HG03095 (cell line): ENCODE results near the gene EEF1AKMT3.

Experiments used
- ATAC-seq: cut with Tn5 transposase; IDR thresholded peaks from one replicate; pipeline ENCODE4 v1.9.1; 2021; ENCODE audit warnings: moderate library complexity; ENCODE audit not compliant: unreplicated experiment

Gene EEF1AKMT3

DNA sequence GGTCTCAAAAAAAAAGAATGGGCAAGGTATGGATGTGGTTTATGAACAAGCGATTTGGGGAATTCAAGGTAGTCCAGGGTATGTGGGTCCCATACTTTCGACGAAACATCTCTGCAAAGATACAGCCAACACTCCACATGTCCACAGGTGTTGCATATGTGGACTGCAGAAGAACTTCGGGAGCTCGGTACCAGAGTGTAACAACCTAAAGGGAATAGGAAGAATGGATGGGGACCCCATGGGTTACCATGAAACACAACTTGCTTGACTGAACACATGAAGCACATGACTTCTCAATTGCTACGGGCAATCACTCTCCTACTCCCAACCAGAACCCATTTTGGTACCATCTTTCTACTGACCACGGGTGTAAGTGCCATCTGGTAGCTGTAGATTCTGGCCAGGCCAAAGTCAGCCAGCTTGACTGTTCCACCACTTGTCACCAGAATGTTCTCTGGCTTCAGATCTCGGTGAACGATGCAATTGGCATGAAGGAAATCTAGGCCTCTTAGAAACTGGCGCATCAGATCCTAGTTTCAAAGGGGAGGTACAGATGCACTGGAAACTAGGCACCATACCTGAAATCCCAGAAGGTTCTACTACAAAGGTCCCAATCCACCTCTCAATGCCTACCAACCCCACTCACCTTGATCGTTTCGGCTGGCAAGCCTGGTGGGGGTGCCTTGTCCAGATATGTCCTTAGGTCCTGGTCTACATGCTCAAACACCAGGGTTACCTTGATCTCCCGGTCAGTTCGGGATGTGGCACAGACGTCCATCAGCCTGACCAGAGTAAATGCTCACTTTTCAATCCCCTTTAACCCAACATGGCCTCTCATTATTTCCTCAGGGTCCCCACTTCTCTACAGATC lies 21.6 kb upstream of the EEF1AKMT3 start:
- ATAC-seq: no peak

DNA sequence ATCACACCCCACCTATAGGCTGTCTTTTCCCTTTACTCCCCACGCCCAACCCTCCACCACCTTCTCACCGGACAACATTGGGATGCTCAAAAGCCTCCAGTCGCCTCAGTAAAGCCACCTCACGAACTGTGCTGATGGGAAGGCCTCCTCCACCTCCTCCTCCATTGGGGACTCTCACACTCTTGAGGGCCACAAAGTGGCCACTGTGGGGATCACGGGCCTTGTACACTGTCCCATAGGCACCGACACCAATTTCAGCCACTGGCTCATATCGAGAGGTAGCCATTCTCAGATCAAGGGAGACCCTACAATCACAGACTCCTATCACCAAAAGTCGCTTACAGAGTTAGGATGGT lies 21.0 kb upstream of the EEF1AKMT3 start:
- no peak for ATAC-seq

DNA sequence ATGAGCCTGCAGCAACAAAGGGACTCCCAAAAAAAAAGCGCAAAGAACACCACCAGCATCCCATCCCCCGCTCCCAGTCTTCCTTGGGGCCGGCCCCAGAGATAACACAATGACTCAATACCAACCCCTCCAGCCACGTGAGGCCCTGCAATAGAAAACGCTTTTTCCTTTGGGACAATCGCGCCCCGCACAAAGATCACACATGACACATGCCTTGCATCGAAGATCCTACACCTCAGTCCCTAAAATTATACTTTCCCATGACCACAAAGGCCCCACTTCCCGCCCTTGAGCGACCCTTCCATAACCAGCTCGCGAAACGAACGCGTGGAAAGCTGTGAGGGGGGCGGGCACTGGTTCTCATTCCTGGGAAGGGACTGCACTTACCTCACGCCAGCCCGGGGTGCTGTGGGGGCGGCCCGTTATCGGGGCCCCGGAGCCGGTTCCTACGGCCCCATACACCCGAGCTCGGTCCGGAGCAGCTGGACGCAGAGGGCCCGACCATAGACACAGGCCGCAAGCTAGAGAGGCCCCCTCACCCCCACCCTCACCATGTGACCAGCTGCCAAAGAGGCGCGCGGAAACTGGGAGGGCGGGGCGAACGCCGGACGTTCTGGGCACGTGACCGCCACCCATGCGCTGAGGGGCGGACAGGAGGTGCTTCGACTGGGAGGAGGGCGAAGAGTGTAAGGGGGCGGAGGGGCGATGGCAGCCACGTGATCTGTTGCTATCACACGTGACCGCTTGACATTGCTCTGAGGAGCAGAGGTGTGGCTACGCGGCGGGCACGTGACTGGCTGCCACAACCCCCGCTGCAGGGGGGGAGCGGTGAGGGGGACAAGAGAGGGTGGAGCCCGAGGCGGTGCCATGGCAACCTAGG lies 20.4 kb upstream of the EEF1AKMT3 start, which contains the start of gene CDK4:
Gene CDK4 (minus strand): TSS at position 523 of the 880 bp plus-strand sequence. CDS start 593 bp downstream, outside the sequence.
- peak; percentile 64 for ATAC-seq

DNA sequence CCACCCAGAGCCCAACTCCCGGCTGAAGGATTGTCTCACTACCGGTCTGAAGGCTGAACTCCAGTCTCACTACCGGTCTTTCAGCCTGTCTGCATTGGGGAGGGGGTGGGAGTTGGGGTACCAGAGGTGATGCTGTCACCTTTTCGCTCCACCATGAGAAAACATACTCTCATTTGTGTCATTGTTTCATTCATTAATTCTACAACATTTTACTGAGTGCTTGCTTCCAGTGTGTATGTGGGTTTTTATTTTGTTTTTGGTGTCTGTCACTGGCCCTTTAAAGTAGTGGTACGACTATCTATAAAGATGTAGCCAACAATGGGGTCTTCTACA lies 19.8 kb upstream of the EEF1AKMT3 start:
- no peak for ATAC-seq

DNA sequence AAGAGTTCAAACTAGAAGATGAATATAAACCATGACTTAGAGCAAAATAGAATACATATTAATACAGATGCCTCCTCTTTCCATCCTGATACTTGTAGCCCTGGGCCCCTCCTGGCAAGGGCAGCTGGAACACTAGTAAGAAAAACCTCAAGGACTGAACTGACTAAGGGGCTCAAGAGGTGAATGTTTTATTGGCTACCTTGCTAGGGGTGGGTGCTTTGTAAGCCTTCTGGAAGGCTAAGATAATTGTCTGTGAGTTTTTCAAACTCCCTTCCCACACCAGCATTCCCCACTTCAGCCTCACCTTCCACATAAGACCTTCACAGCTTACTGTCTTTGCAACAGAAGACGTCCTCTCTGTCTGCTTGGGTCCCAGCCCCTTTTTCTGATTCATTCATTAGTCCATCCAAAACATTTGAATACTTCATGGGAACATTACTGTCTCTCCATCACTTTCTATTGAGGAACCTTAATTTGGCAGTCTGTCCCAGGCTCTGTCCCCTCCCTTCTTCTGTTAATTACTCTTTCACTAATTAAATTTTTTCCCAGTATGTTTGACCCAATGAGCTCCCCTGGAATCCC lies 18.6 kb upstream of the EEF1AKMT3 start:
- no peak for ATAC-seq

DNA sequence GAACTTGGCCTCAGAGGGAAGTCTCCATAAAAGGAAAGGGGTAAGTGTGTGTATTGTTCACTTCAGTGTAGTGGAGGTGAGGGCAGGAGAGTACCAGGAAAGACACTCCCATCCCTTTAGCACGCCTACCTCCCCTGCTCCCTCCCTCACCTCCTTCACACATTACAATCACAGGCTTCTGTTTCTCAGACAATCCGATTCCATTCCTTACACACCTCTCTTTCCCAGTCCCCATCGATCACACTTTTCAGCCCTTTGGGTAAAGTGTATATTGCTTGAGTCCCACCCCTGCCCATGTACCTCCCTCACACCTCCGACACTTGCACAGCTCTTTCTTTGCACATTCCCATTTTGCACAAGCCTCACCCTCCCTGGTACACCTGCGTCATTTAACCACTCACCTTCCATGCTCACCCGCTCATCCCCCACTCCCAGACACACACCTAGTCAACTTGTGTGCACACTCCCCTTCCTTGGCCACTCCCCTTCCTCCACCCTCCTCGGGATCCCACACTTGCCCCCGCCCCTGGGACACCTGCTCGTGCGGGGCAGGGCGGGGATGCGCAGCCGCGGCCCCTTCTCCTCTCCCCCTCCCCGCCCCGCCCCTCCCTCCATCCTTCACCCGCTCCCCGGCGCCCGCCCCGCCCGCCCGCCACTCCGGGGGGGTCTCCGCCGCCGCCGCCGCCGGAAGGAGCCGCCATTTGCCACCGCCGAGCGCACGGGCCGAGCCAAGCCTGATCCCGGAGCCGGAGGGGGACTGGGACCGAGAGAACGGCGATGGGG lies 17.8 kb upstream of the EEF1AKMT3 start, which contains the start of gene MARCHF9:
Gene MARCHF9 (plus strand): TSS at position 693 of the 783 bp plus-strand sequence. CDS start 426 bp downstream, outside the sequence.
- peak; percentile 39 for ATAC-seq

DNA sequence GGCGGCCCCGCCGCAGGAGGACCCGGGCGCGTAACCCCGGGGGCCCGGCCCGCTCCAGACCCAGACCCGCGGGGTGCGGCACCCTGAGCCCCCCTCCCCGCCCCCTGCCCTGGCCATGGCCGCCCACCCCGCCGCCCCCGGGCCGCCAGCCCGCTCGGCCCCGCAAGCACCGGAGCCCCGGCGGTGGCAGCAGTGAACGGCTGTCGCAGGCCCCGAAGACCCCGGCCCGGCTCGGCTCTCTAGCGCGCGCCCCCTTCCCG lies 17.3 kb upstream of the EEF1AKMT3 start:
- ATAC-seq: no peak

DNA sequence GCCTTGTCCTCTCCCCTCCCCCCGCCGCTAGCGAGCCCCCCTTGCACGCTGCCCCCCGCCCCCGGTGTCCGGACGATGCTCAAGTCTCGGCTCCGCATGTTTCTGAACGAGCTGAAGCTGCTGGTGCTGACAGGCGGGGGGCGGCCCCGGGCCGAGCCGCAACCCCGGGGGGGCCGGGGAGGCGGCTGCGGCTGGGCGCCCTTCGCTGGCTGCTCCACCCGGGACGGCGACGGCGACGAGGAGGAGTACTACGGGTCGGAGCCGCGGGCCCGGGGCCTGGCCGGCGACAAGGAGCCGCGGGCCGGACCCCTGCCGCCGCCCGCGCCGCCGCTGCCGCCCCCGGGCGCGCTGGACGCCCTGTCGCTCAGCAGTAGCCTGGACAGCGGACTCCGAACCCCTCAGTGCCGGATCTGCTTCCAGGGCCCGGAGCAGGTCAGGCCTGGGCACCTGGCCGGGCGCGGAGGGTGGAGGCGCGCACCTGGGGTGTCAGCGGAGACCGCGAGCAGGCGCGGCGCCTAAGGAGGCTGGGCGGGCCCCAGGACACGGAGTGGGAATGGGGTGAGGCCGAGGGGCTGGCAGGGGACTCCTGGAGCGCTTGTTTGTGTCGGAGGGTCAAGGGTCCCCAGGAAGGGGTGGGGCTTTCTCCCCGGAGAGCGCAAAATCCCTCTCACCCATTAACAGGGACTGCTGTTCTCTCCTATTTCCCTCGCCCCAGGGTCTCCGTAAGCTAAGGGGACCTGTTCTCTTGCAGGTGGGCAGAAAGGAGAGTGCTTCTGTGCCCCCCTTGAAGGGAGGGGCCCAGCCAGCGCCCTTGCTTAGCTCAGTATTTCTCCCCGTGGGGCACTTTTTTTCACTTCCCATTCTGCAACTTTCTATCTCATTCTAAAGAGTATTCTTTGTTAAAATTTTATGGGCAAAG lies 16.7 kb upstream of the EEF1AKMT3 start:
- ATAC-seq: no peak

DNA sequence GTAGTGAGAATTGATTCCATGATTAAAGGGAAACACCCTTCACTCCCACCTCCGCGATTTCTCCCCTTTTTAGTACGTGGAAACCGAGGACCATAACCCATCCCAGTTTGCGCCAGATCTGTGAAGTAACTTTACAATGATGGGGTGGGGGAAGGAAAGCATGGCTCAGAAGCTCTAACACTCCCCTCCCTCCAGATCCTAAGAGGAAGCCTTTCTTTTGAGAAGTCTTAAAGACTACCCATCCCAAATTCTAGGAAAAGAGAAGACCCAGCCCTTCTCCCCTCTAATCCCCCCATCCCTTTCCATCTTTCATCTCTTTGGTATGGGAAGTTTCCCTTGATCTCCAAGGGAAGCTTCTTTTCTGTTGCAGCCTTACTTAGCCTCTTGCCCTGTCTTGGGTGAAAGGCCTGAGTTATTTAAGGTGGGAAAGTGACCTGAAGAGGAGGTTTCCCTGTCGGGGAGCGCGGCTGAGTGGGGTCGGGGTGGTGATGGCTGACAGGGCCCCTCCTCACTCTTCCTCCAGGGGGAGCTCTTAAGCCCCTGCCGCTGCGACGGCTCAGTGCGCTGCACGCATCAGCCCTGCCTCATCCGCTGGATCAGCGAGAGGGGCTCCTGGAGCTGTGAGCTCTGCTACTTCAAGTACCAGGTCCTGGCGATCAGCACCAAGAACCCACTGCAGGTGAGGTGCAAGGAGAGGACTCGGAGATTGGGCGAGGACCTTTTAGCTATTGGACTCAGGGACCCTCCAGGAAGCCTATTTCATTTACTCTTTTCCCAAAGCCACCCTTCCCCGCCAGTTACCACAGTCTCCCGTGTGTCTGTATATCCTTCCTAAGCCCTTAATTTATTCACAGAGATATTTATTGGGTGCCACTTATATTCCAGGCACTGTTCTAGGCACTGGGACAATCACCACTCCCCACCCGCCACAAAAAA lies 15.7 kb upstream of the EEF1AKMT3 start:
- no peak for ATAC-seq

DNA sequence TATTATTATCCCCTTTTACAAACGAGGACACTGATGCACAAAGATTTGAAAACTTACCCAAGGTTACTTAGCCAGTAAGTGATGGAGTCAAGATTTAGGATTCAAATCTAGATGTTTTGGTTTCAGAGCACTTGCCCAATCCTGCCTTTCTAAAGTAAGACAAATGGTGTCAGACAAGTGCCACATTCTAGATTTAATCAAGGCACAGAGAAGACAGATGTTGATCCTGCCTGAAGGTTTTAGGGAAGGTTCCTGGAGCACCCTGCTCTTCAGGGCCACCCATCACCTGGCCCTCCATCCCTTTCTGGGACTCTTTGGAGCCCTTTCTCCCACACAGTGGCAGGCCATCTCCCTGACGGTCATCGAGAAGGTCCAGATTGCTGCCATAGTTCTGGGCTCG lies 14.6 kb upstream of the EEF1AKMT3 start:
- ATAC-seq: no peak

DNA sequence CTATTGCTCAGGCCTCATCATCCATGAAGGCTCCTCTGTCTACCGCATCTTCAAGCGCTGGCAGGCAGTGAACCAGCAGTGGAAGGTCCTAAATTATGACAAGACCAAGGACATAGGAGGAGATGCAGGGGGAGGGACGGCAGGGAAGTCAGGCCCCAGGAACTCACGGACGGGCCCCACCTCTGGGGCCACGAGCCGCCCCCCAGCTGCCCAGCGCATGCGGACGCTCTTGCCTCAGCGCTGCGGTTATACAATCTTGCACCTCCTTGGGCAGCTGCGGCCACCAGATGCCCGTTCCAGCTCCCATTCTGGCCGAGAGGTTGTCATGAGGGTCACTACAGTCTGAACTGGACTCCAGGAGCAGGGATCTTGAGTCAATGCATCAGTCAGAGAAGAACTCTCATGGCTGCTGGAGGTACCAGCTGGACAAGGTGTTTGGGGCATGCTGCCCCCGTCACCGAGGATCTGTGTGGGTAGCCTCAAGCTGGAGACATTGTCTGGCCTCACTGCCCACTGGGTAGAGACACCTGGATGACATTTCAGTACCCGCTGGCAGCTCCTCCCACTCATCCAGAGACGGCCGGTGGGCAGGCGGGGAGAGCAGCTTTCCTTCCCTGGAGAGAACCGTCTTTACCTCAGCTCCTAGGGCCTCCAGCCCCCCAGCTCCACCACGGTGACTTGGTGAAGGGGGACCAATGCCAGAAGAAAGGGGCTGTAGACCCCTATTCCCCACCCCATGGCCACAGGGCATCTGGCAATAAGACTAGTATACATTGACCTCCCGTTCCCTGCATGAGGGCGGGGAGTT lies 13.7 kb upstream of the EEF1AKMT3 start:
- no peak for ATAC-seq

DNA sequence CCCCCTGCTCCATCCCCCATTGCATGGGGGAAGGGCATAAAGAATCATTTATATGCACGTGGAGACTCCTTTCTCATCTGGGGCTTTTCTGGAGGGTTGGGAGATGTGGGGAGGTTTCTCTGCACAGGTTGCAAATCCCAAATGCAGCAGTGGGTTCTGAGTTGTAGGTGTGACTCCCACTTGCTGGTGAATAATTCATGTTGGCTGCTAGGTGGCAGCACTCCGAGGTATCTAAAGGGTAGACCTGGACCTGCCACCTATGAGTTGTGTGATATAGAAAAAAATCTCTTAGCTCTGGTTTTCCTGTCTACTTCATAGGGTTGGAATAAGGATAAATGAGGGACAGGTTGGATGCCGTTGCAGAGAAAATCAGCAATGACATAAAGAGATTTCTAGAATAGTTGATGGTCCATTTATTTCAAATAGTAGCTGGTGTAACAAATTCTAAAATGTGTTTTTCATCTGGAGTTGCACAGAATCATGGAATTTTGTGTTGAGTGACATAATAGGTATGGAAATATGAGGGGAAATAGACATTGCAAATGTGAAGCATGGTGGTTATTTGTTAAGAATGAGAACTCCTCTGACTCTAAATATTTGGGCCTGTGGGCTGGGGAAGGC lies 12.9 kb upstream of the EEF1AKMT3 start:
- ATAC-seq: no peak

DNA sequence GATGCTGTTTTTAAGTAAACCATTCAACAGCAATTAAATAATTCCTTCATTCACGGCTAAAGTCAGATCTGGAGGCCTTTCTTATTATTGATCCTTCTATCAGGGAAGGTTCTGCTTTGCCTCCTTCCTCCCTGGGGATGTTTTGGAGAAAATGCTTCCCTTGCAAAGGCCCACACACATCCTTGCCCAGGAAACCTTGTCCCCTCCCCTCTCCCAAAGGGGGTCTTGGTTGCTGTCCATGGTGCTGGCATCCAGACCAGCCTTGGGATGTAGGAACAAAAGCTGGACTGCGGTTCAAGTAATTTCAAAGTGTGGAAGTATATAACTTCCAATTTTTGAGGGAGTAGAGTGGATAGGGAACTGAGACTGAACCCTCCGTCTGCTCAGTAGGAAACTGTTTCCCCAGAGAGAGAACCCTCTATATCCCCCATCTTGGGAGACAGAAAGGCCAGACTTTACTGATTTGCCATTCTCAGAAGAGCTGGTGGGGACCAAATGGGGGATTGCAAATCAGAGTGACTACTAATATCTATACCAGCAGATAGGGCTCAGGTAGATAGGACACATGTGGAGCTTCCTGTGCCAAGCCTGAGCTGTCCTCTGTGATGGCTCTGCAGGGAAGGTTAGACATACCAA lies 11.9 kb upstream of the EEF1AKMT3 start:
- no peak for ATAC-seq

DNA sequence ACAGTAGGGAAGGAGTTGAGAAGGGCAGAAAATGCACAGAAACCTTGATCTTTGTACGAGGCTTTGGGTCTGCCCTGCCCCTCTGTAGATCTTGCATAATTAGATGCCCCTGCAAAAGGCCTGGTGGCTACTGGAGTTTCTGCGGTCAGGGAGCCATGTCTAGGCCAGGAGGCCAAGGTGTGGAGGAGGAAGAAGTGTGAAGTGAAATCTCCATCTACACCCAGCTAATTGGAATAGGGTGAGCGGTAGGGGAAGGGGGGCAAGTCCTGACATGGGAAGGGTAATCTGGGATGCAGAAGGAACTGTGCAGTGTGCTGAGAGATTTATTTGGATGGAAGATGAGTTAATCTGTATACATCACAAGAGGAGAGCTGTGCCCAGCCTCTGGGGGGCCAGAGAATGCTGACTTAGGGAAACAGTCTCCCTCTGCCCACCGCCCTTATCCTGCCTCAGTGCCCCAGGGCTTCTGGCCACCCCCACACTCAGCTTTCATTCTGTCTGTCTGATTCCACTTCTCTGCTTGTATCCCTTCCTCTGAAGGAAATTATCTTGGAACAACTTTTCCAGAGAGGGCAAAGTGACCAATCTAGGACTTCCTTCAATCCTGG lies 10.9 kb upstream of the EEF1AKMT3 start:
- ATAC-seq: no peak

DNA sequence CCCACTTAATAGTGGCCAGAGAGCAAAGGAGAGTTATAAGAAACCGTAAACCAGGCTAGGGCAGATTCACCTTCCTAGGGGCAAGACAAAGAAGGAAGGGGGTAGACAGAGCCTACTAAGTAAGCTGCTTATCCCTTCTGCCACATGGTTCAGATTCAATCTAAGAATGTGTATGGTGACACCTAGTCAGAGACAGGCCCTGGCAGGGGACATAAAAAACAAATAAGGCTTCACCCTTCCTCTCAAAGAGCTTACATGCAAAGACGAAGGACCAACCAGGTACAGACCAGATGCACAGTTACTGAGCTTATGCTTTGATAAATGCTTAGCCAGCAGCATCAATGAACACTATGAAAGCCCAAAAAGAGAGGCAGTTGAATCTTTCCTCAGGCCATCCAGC lies 10.0 kb upstream of the EEF1AKMT3 start:
- ATAC-seq: no peak

DNA sequence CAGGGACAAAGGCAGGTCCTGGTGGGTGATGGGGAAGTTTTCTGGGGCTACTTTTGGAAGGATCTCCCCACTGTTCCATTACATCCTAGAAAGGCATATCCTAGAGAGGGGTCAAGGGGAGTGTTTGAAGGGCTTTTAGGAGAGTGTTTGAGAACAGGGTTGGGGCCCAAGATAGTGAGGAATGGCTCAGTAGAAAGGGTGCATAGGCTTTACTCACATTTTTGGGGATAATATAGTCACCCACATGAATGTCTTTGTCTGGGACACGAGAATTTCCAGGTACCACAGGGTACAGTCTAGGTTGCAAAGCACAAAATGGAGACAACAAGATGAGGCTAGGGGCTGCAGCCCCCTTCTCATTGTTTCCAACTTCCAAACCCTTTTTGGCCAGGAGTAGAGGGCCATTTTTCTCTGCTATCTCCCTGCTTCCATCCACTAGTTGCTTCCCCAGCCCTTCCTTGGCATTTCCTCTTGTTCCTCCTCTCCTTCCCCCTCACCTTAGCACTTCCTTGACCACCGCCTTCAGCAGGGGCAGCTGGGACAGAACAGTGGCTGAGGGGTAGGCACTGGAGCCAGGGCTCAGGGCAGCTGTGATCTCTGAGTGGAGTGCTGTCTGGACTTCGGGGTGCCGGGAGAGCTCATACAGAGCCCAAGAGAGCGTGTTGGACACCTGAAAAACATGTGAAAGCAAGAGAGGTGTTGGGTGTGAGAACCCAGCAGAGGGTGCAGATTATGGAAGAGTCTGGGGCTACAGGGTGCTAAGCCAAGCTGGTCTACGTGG lies 8.3 kb upstream of the EEF1AKMT3 start:
- ATAC-seq: no peak
